Ureter (tissue), 1 donor: ENCODE results near the gene CCDC71. TPM values are rescaled to one million over a fixed set of nuclear protein-coding genes. Genes with fewer than 3 reads are reported as not detected.

ENCODE experiments used
- DNase-seq: peaks from one replicate; pipeline ENCODE4 v3.0.0-alpha.2; 2020; ENCODE audit warnings: low spot score
- total RNA-seq: library from RNA; stranded (reverse); gene quantifications from one replicate; pipeline ENCODE4 v1.2.4, GENCODE V29; 2023
- donor health status: DM: yes; HTN: yes; CAD: no.

CCDC71 gene
- 32.1 TPM for total RNA-seq

GRCh38 chr3:49165771-49166751 lies at the start of gene CCDC71:
TSS of gene CCDC71 (minus strand) at chr3:49166331. CDS start at chr3:49164208, 2,123 bp downstream.
- DNase-seq: peak; percentile 82

DNA sequence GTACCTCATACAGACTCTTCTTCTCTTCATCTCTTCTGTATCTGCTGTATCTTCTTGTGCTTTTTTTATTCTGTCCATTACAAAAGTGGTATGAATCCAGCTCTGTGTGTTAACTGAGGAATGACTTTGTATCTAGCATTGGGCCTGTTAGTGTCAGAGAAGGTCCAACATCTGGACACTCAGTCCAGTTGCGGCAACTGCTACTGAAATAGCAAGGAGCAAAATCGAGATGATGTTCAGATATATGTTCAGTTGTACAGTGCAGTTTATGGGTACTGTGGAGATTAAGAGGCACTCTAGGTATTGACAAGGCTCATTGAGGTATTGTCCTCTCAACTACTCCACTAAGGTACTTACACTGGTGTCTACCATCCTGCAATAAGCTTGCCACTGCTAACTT lies 47.9 kb upstream of the CCDC71 start:
- DNase-seq: no peak

GRCh38 chr3:49213541-49213943 lies 47.4 kb upstream of the CCDC71 start:
- no peak for DNase-seq

GRCh38 chr3:49199900-49200281 lies 33.8 kb upstream of the CCDC71 start:
- no peak for DNase-seq

DNA sequence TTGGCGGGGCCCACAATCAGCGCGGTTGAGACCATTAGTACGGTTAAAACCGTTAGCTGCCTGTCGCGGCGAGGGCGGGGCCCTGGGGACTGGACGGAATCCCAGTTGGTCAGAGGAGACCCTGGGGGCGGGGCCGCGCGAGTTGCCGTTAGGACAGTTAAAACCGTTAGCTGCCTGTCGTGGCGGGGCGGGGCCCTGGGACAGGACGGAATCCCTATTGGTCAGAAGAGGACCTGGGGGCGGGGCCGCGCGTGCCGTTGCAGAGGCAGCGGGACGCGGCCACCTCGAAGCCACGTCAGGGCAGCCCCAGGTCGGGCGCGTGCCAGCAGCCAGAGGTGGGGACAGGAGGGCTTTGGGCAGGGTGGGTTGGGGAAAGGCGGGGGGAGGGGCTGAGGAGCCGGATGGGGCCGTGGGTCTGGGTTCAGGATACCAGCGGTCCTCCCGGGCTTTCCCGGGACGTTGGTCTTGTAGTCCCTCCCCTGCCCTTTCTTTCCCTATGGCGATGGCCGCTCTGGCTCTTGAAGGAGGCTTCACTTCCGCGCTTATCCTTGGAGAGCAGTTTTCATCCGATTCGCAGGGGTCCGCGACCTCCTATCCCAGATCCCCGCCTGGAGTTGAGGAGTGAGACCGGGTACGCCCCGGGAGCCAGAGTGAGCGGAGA lies 33.2 kb upstream of the CCDC71 start:
- peak; percentile 87 for DNase-seq

- no peak for DNase-seq
Observed at GRCh38 chr3:49198611-49199230, 32.6 kb upstream of the CCDC71 start.

DNA sequence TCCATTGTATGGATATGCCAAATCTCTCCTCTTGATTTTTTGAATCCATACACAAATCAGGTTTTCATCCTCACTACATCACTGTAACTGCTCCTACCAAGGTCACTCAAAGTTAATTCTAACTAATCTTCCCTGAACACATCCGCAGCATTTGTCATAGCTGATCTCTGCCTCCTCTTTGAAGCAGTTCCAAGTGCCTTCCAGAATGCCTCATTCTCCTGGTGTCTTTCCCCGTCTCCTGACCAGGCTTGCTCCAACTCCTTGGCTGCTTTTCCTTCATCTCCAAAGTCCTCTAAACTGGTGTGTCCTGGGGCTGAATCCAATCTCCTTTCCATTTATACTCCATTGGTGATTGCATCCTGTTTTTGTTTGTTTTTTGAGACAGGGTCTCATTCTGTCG lies 32.0 kb upstream of the CCDC71 start:
- no peak for DNase-seq

- DNase-seq: no peak
Observed at GRCh38 chr3:49191741-49192140, 25.6 kb upstream of the CCDC71 start.

- DNase-seq: no peak
Observed at GRCh38 chr3:49183873-49184272, 17.7 kb upstream of the CCDC71 start.

DNA sequence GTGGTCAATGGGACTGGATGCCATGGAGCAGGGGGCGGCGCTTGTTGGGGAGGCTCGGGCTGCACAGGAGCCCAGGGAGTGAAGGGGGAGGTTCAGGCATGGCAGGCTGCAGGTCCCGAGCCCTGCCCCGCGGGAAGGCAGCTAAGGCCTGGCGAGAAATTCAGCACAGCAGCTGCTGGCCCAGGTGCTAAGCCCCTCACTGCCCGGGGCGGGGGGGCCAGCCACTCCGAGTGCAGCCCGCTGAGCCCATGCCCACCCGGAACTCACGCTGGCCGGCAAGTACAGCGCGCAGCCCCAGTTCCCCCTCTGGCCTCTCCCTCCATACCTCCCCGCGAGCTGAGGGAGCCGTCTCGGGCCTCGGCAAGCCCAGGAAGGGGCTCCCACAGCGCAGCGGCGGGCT lies 16.6 kb upstream of the CCDC71 start:
- DNase-seq: no peak

- no peak for DNase-seq
Observed at GRCh38 chr3:49181351-49181750, 15.2 kb upstream of the CCDC71 start.

GRCh38 chr3:49180116-49180515 lies 14.0 kb upstream of the CCDC71 start:
- no peak for DNase-seq

- DNase-seq: no peak
Observed at GRCh38 chr3:49177073-49177472, 10.9 kb upstream of the CCDC71 start.

GRCh38 chr3:49175530-49175929 lies 9.4 kb upstream of the CCDC71 start:
- no peak for DNase-seq

GRCh38 chr3:49174397-49174985 lies 8.4 kb upstream of the CCDC71 start:
- no peak for DNase-seq

- no peak for DNase-seq
Observed at GRCh38 chr3:49173792-49174170, 7.7 kb upstream of the CCDC71 start.

DNA sequence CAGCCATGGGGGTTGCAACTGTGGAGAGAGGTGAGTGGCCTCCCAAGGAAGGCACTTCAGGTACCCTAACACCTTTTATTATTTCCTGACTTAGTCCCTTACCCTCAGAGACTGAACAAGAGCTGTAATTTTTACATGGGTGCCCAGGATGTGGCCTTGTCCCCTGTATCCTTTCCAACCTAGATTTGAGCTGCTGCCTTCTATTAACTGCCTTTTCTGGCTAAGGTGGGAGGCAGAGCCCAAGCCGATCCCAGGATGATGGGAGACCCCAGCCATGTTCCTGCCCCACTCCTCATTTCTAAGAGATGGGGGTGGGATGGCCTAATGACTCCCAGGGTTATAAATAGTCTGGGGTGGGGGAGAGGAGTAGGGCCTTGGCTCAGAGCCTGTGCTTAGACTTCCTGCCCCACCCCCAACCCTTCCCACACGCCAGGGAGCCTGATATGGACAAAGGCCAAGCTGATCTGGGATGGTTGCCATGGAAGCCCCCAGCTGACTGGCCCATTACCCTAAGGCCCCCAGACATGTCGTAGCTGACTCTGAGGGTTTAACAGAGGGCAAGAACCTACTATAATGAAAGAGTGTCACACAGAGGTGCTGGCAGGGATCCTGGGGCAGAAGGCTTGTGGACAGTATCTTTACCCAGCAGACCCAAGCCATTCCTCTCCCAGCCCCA lies 7.1 kb upstream of the CCDC71 start:
- DNase-seq: peak; percentile 68

DNA sequence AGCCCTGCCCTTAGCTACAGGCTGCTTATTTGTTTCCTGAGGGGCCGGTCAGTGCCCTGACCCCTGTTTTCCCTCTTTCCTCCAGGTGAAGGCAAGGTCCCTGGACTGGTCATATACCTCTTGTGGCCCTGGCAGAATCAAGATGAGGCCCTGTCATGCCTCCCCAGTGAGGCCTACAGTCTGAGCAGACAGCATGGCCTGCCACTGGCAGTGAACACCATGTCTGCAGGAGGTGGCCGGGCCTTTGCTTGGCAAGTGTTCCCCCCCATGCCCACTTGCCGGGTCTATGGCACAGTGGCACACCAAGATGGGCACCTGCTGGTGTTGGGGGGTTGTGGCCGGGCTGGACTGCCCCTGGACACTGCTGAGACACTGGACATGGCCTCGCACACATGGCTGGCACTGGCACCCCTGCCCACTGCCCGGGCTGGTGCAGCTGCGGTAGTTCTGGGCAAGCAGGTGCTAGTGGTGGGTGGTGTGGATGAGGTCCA lies 6.5 kb upstream of the CCDC71 start:
- no peak for DNase-seq

DNA sequence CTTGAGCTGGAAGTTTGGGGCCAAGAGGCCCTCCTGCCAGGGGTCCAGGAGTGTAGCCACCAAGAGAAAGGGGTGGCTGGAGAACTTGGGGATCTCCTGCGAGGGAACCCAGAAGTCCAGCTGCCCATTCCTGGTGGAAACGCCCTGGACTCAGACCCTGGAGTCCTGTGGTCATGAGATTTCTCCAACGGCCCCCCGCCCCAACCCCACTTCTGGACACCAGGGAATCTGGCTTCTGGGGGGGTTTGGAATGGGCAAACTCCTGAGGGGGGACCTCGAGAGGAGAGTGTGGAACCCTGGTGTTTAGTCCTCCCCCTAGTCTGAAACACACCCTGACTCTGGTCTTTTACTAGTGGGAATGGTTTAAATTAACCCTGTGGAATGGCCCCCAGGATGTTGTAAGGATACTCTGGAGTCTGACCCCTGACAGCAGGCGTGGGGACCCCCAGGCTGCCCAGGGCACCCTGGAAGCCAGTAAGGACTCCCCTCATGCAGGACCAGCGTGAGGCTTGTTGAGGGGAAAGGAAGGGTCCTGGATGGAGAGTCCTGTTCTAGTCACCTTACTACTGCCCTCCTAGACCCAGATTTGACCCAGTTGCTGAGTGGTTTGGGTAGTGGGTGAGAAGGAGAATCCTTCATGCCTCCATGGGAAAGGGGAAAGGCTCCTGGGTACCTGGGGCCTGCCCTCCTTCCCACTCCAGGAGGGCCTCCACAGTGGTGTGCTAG lies 5.8 kb upstream of the CCDC71 start:
- DNase-seq: no peak

- peak; percentile 87 for DNase-seq
Observed at GRCh38 chr3:49171119-49171774, 5.1 kb upstream of the CCDC71 start, which contains the start of gene KLHDC8B. TSS of gene KLHDC8B (plus strand) at chr3:49171598. CDS start at chr3:49172770, 1,172 bp downstream.
